Transverse colon (tissue), 3 donors: Measurements from ENCODE around the gene PHRF1.

Experiments
- CTCF ChIP-seq, 5 experiments: fragments of 200-600 bp in 3 of 5; fragments of 450-650 bp in 2 of 5; sonication (generic) in 3 of 5; IDR thresholded peaks; 1 replicate in 2 of 5; 2 replicates in 3 of 5; pipeline ENCODE4 v1.5.1; 2016 to 2017; ENCODE audit warnings: antibody characterized with exemption in 5 of 5, inconsistent platforms in 3 of 5, mild to moderate bottlenecking in 2 of 5, moderate library complexity in 1 of 5
- EP300 ChIP-seq: sonication (generic); formaldehyde crosslinking; IDR thresholded peaks from one replicate; pipeline ENCODE4 v1.6.1; 2017; ENCODE audit warnings: antibody characterized with exemption, low read depth
- POLR2A ChIP-seq: fragments of 450-650 bp; IDR thresholded peaks from one replicate; pipeline ENCODE4 v1.6.1; 2016; ENCODE audit warnings: antibody characterized with exemption, mild to moderate bottlenecking, moderate library complexity

- no peak for TF ChIP-seq CTCF (IDR thresholded peaks at IDR 0.05)
- TF ChIP-seq POLR2A = no peak
- TF ChIP-seq EP300 = no peak
Observed at GRCh38 chr11:555227-555779, 21.0 kb upstream of the PHRF1 start.
